Adipose tissue (tissue), 3 donors: ENCODE measurements around the gene SIK1. TPM values are rescaled to one million over a fixed set of nuclear protein-coding genes. Genes with fewer than 3 reads are reported as not detected.
"Not testable (repeated sequence)": the region's sequence is repeated elsewhere in the genome, so short reads cannot be mapped to it uniquely, and the experiment has no call there.

Experiments
- H3K27ac ChIP-seq: one replicate; pipeline ENCODE4 v1.5.1; 2013; ENCODE audit warnings: low read depth, low read length
- WGBS, 3 donors: extraction: QIAGEN DNeasy Blood & Tissue Kit; methylation state at CpG; one replicate each; pipeline ENCODE4 v1.1.7; 2013; 5-methylcytosine and 5-hydroxymethylcytosine counted together
- polyA plus RNA-seq, 3 donors: library from polyadenylated mRNA; stranded (reverse); fragments of 200-250 nt; gene quantifications; one replicate each; pipeline ENCODE4 v1.2.3, GENCODE V29; 2013
- donor health status: healthy with polysubstance abuse.
- donor health status: Bipolar disorder and iron deficiency.
- donor health status: healthy.

The SIK1 gene
- polyA plus RNA-seq, 3 donors = 9.7 to 21.7 (median 19.6) TPM

DNA sequence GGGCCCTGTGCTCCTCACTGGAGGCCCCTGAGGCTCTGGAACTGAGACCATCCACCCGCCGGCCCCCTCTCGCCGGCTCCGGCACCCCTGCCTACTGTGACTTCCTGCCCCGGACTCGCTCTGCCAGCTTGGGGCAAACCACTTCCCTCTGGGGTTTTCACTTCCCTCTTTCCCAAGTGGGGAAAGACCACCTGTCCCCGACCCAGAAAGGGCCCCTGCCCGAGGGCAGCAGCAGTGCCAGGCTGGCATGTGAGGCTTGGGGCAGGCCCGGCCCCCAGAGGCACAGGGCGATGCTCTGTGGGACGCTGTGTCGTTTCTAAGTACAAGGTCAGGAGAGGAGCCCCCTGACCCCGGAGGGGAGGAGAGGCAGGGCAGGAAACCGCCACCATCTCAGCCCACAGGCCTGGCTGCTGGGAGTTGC lies 27.3 kb downstream of the SIK1 start:
- WGBS, 3 donors = no CpG with 5 or more reads among the region's 15 CpGs
- not testable (repeated sequence) for H3K27ac ChIP-seq

DNA sequence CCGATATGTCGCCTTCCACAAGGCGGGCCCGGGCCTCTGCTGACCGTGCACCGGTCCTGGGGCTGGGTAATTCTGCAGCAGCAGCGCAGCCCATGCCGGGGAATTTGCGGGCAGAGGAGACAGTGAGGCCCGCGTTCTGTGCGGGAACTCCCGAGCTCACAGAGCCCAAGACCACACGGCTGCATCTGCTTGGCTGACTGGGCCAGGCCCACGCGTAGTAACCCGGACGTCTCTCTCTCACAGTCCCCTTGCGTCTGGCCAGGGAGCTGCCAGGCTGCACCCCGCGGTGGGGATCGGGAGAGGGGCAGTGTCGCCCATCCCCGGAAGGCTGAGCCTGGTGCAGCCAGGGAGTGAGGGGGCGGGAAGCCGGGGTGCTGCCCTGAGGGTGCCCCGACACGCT lies 27.8 kb downstream of the SIK1 start:
- WGBS, 3 donors = no CpG with 5 or more reads among the region's 28 CpGs
- H3K27ac ChIP-seq = not testable (repeated sequence)

- no CpG with 5 or more reads among the region's 12 CpGs for WGBS, 3 donors
- H3K27ac ChIP-seq = not testable (repeated sequence)
Measured at GRCh38 chr21:43398533-43398932, 28.4 kb downstream of the SIK1 start.

- not testable (repeated sequence) for H3K27ac ChIP-seq
- WGBS, 3 donors = no CpG with 5 or more reads among the region's 3 CpGs
Measured at GRCh38 chr21:43398000-43398399, 28.9 kb downstream of the SIK1 start.

GRCh38 chr21:43397439-43397808 lies 29.5 kb downstream of the SIK1 start:
- H3K27ac ChIP-seq = not testable (repeated sequence)
- WGBS, 3 donors = no CpG with 5 or more reads among the region's 15 CpGs

- WGBS, 3 donors = no CpG with 5 or more reads among the region's 27 CpGs
- not testable (repeated sequence) for H3K27ac ChIP-seq
Measured at GRCh38 chr21:43396788-43397438, 30.0 kb downstream of the SIK1 start.

DNA sequence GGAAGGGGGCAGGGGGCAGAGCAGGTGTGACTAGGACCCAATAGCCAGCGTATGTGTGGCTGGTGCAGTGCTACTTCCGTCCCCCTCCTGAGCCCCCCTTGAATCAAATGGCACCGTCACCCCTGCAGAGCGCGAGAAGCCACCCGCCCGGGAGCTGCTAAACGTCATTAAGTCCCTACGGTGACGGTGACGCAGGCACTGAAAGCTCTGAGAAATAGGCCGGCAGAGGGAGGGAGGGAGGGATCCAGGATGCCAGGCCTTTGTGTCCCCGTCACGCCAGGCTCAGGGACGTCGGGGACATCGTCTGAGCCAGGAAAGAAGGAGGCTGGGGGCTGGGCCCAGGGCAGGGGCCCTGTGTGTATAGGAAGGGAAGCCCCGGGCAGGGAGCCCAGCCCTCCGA lies 43.6 kb downstream of the SIK1 start:
- no CpG with 5 or more reads among the region's 19 CpGs for WGBS, 3 donors
- H3K27ac ChIP-seq = not testable (repeated sequence)

- not testable (repeated sequence) for H3K27ac ChIP-seq
- 13 to 33% (median 29%) methylated on average over 1 to 5 of the region's 10 CpGs for WGBS, 3 donors
Measured at GRCh38 chr21:43382902-43383301, 44.0 kb downstream of the SIK1 start.

DNA sequence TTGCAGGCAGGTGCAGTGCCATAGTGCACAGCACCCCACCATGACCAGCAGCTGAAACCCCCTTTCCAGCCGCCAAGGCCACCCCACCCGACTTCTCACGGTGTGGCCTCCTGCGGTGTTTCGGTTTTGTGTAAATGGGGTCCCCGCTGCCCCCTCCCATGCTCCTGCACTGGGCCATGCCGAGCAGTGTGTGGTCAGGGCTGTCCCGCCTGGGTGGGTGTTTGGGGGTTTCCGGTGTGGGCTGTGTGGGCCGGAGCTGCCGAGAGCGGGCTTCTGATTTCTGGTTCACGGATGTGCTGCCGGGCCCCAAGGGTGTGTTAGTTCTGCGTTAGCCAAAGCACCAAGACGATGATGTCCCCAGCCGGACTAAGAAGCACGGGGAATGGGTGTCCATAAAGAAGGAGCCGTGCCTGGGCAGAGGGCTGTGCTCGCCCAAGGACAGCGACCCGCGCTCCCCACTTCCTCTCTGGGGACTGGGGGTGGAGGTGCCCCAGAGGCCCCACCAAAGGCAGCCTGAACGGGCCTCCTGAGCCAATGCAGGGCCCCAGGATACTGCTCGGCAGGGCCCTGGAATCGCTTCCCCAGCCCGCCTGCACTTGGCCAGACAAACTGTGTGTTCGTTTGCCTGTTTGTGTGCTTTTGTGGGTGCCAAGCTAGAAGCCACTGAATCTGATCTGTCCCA lies 45.9 kb downstream of the SIK1 start:
- H3K27ac ChIP-seq = not testable (repeated sequence)
- 90 to 100% (median 98%) methylated on average over 1 to 5 of the region's 28 CpGs for WGBS, 3 donors

DNA sequence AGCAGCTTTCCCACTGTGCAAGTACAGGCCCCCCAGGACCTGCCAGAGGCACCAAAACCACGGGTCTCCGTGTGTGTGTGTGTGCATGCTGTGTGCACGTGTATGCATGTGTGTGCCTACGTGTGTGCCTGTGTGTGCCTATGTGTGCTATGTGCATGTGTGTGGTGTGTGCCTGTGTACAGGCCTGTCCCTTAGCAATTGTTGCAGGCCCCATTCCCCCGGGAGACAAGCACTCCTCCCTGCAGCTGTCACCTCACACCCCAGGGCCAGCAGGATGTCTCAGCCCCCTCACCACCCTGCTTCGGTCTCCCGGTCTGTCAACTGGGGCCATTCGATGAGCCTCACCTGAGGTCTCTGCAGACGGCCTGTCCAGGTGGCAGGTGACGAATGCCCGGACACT lies 46.6 kb downstream of the SIK1 start:
- WGBS, 3 donors = 78 to 88% (median 82%) methylated on average over 3 to 4 of the region's 11 CpGs
- not testable (repeated sequence) for H3K27ac ChIP-seq

DNA sequence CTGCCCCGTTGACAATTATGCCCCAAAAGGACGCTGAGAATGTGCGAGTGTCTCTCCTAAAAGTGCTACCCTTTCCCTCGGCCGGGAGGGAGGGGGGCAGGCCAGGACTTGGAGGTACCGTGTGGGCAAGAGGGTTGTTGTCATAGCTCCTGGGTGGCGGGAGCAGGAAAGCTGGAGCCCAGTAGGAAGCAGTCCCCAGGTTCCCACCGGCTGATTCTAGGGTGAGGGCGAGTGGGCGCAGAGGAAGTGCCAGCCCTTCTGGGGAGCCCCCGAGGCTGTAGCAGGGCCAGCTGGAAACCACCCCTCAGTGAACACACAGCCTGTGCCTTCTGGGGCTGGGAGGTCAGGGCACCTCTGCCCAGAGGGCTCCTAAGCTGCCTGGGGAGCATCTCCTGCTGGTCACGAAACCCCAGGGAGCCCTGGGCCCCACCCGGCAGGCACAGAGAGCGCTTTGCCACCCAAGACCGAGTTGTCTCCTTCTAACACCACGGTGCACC lies 47.3 kb downstream of the SIK1 start:
- 78 to 83% methylated on average over 2 to 3 of the region's 16 CpGs; no CpG with 5 or more reads in 1 of the 3 donors for WGBS, 3 donors
- H3K27ac ChIP-seq = not testable (repeated sequence)

DNA sequence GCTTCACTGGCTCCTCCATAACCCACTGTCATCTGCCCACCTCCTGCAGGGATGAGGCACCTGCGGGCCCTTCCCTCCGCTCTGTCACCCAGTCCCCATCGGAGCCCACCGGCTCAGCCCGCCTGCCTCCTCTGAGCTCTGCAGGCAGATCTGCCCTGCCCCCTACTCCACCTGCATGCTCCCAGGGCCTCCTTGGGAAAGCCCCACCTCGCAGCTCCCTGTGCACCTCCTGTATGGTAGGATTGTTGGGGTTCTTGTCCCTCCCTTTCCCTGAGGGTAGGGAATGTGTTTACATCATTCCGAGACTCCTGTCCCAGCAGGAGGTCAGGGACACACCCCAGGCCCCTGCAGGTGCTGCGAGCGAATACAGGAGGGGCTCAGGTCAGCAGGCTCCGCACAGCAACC lies 50.5 kb downstream of the SIK1 start:
- 90 to 96% (median 90%) methylated on average over 7 to 10 of the region's 10 CpGs for WGBS, 3 donors
- no peak overlapping the region for H3K27ac ChIP-seq

DNA sequence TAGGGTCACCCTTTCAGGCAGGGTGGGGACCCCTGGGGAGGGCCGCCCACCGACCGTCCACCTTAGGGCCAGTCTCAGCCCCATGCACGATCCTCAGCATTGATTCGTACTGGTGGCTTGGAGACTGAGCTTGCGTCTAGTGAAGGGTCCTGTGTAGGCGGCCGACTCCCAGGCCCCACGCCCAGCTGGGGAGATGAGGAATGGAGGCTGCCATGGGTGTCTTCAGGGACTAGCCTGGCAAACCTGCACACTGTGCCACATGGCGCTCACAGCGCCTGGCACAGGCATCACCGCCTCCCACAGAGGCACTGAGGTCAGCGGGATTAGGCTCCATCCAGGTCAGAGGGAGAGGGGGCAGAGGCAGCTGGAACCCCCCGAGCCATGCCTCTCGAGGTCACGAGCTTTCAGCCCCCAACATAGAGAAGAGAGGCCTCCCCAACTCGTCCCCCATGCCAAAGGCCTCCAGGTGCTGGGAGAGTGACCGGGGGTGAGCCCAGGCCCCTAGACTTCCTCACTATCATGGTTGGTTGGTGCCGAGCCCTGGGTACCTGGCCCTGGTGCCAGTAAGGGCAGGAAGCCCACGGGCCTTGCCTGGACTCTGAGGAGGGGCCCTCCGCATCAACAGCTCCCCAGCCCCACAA lies 51.0 kb downstream of the SIK1 start:
- 89 to 92% (median 90%) methylated on average over 18 to 21 of the region's 21 CpGs for WGBS, 3 donors
- H3K27ac ChIP-seq = no peak overlapping the region

- WGBS, 3 donors = 89 to 92% (median 91%) methylated on average over 17 of the region's 17 CpGs
- H3K27ac ChIP-seq = no peak overlapping the region
Measured at GRCh38 chr21:43375006-43375836, 51.7 kb downstream of the SIK1 start.

DNA sequence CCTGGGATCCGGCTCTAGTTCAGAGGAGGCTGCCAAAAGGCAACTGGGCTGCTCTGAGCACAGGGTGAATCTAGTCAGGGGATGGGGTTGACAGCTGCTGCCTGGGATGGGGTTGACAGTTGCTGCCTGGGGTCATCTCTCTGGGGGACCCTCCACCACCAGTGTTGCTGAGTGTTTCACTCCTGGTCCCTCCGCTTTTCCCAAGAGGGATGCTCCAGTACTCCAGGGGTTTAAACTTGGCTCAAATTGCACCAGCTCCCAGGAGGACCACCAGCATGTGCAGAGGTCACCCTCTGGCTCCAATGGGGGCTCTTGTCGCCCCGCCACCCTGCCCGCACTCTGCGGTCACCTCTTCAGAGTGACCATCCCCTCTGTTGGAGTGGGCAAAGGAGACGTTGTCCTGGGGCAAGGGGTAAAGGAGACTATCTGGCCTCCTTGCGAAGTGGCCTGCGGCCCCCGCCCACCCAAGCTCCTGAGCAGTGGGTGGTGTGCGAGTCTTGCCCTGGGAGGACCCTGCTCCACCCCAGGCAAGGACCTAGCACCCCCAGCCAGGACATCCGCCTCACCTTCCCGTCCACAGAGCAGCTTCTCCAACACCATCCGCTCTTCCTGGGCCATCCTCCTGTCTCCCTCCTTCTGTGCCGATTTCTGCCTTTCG lies 52.6 kb downstream of the SIK1 start:
- no peak overlapping the region for H3K27ac ChIP-seq
- 92 to 94% (median 93%) methylated on average over 16 of the region's 16 CpGs for WGBS, 3 donors

- no peak overlapping the region for H3K27ac ChIP-seq
- WGBS, 3 donors = 84 to 89% (median 88%) methylated on average over 21 of the region's 21 CpGs
Measured at GRCh38 chr21:43373362-43374227, 53.3 kb downstream of the SIK1 start.

DNA sequence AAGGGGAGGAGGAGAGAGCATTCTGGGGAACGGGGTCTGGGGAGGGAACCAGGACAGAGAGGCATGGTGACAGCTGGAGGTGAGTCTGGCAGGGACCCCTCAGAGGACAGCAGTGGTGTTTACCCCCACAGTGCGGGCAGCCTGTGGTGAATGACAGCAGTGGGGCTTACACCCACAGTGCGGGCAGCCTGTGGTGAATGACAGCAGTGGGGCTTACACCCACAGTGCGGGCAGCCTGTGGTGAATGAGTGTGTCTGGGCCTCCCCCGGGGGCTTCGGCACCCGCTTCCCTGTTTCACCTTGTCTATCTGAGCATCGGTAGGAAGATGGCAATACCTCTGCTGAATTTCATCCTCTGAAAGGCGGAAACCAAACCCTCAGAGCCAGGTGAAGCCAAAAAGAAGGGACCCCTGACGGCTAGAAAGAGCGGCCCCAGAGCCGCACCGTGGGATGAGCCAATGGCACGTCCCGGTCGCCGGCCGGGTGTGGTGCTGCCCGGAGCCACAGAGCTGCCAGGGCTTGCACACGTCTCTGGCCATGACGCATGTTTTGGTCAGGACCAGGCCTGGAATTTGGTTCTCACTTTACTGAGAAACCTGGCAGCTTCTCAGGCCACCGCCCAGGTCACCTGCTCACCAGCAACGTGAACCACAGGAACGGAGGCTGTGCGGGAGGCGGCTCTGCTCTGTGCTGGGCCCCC lies 54.1 kb downstream of the SIK1 start:
- 90 to 92% (median 92%) methylated on average over 26 of the region's 26 CpGs for WGBS, 3 donors
- no peak overlapping the region for H3K27ac ChIP-seq
